GM21825 (cell line): ENCODE data around the gene DRAXIN.
A peak's percentile ranks its signal among the peaks of the same experiment; 100 is the strongest.
"Not testable (repeated sequence)": the region's sequence is repeated elsewhere in the genome, so short reads cannot be mapped to it uniquely, and the experiment has no call there.

Experiments used
- ATAC-seq: cut with Tn5 transposase; IDR thresholded peaks from one replicate; pipeline ENCODE4 v1.9.1; 2021; ENCODE audit warnings: mild to moderate bottlenecking, moderate library complexity; ENCODE audit not compliant: unreplicated experiment

DRAXIN gene

DNA sequence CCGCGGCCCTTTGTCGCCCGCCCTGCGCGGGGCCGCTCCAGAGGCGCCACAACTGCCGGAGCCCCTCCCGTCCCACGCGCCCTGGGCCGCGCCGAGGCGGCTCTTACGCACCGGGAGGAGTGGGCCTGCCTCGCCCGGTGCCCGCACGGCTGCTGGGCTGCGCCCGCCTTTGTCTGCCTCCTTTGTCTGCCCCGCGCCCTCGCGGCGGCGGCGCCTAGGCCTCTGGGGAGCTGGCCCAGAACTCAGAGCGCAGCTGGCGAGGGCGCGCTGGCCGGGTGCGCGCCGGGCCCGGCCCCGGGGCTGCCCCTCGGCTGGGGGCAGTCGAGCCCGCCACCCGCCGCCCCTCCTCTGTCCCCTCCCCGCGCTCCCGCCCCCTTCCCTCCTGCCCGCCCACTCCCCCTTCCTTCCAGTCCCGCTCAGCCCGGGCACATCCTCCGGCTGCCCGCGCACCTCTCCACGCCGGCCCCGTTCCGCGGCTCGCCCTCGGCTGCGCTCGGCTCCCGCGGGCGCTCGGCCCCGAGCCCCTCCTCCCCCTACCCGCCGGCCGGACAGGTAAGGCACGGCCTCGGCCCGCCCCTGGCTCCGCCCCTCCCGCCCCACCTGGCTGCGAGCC is at the start of gene DRAXIN:
Gene DRAXIN, plus strand, starts transcription at position 409 of the 613 bp plus-strand sequence. CDS start 14,549 bp downstream, outside the sequence.
- no peak for ATAC-seq

DNA sequence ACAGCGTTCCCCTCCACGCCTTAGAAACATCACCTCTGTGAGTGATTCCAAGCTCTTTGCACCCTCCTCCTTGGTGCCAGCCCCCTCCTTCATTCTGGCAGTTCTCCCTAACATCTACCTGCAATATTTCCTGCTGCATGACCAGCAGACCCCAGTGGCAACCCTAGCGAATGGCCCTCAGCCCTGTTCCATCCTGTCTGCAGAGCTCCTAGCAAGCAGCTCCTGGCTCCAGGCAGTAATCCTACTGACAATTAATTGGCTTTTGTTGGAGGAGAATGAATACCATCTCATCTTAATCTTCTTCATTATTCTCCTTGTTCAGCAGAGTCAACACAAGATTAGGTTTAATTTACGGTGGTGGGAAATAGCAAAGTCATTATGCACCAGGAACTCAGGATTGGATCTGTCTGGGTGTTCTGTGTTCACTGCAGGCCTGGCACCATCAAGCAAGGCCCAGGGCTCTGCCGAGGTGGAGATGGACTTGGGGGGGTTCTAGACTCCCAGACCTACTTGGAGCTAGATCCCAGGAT is 49.7 kb upstream of the DRAXIN start:
- no peak for ATAC-seq

GRCh38 chr1:11642418-11643017 is 49.0 kb upstream of the DRAXIN start:
- not testable (repeated sequence) for ATAC-seq

DNA sequence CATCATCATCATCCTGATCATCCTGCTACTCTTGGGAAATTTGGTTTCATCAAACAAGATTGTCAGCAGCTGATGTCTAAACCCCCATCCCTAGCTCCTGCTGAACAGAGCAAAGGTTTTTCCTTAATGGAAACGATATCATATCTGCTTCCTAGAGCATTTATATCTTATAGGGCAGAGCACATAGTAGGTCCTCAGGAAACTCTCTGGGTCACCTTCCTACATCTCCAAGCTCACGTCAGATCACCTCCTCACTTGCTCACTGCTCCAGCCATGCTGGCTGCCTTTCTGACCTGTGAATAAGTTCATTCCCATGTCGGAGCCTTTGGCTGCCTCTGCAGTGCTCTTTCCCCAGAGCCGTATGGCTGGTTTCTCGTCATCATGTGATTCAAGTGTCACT is 47.7 kb upstream of the DRAXIN start:
- no peak for ATAC-seq

DNA sequence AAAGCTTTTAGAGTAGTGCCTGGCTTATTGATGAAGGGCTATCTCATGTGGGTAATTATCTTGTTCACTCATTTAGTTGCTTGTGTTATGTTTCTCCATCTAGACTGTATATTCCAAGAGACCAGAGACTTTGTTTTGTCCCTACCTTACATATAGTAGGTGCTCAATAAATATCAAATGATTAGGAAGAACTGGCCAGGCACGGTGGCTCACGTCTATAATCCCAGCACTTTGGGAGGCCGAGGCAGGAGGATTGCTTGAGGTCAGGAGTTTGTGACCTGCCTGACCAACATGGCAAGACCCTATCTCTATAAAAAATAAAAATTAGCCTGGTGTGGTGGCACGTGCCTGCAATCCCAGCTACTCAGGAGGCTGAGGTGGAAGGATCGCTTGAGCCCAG is 46.2 kb upstream of the DRAXIN start:
- no peak for ATAC-seq

DNA sequence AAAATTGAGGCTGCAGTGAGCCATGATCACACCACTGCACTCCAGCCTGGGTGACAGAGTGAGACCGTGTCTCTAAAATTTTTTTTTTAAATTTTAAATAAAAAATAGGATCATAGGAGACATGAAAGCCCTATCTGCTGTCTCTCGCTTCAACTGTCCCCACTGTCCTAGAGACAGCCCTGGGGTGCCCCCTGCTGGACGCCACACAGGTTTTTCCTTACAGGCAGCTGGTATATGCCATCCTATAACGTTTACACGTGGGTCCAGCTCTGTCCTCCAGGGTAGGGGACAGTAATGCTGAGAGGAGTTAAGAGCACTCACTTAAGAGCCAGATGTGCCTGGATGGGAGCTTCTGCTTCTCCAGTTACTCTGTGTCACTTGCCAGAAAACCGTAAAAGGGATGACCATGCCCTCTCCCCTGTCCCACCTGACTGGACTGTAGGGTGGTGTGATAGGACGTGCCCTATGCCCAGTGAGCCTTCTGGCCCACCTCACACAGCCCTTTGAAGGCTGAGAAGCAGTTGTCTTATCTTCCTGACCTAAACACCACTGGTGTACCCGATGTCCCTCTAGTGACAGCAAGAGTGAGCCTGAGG is 45.7 kb upstream of the DRAXIN start:
- no peak for ATAC-seq

DNA sequence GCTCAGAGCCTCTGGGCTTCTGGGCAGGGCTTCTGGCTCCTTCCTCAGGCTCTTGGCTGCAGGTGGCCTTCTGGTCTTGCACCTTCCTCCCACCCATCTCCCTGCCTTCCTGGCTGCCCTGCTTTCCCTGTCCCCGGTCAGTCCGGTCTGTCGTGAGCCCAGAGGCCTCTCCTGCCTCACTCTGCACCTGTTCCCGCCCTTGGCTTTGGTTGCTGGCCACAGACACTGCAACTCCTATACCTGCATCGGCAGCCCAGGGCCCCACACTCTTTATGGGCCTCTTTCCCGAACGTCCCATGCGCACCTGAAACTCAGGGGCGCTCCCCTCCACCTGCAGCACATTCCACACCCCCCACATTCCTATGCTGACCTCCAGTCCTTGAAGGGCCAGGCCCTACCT is 45.2 kb upstream of the DRAXIN start:
- ATAC-seq = no peak

DNA sequence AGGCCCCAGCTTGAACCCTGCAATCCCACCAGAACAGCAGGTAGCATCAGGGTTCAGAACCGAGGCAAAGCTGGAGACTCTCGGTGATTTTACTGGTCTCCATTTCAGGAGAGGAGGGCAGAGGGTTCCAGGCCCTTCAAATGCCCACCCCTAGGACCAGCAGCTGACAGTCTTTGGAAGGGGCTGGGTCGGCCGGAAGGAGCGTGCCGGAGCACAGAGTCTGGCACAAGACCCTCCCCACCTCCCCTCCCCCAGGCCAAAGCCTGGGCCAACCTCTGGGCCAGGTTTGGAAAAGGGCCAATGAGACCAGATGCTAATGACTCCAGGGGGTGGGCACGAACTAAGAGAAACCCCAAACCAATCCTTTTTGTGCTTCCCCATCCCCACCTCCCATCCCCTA is 44.2 kb upstream of the DRAXIN start:
- no peak for ATAC-seq

DNA sequence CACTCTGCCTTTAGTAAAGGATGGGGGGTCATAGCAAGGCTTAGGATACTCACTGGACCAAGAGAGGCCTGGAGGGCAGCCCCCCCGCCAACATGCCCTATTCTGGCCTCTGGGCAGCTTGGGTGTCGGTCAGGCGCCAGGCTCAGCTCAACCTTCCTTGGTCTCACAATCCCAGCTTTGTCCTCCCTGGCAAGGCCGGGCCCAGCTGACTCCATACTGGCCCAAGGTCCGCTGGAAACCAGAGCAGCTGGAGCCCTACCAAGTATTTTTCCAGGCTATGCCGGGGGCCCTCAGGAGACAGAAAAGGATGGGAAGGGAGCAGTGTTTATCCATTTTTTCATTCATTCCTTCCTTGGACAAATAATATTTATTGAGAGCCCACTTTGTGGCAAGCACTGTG is 43.5 kb upstream of the DRAXIN start:
- no peak for ATAC-seq

DNA sequence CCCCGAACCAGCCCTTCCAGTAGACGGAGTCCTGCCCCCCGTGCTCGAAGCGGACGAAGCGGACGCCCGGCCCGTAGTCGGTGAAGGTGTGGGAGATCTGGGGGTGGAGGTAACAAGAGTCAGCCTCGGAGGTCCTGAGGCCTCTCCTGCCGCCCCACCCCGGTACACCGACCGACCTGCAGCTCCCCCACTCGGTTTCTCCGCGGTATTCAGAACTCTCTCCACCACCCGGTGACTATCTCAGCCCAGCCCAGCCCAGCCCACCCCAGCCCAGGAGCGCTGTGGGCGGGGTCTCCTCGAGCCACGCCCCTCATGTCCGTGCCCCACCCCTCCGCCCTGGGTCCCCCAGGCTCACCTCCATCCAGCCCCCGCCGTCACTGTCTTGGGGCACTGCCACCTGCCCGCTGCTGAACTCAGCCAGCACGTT is 42.8 kb upstream of the DRAXIN start:
- no peak for ATAC-seq

DNA sequence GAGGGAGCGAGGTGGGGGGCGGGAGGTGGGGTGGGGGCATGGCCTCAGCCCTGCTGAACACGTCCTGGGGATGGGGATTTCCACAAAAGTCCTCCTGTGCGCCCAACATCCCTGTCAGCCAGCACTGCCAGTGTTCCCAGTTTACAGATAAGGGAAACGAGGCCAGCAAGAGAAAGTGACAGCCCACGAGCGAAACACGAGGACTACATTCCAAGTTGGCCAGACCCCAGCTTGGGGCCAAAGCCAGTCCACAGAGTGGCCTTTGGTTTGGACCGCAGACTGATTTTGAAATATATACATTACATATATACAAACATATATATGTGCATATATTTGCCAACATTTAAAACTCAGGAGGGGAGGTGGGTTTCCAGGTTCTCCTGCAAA is 42.3 kb upstream of the DRAXIN start:
- ATAC-seq = no peak

DNA sequence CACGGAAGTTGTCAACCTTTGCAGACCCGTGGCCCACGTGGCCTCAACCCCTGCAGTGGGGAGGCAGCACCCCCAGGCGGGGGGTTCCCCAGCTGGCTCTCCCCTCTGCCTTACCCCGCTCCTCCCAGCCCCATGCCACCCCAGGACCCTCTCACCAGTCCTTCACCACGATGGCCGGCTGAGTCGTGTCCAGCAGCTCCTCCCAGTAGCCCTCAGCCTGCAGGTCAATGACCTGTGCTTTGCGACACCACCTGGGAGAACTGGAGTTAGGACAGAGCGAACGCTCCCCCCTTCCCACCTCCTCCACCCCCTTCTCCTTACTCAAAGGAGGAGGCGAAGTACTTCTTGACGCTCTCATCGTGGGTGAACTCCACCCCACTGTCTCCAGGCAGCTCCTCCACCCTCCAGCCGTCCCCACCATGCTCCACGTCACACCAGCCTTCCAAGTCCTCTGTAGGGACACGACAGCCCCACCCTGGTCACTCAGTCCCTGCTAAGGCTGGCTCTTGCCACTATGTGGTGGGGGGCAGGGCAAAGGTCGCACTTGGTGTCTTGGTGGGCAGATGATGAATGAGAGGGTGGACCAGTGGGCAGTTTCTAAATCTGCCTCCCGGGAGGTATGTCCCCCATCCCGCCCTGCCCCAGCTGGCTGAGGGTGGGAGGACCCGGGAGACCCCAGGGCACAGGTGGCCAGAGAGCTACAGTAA is 41.7 kb upstream of the DRAXIN start:
- no peak for ATAC-seq

DNA sequence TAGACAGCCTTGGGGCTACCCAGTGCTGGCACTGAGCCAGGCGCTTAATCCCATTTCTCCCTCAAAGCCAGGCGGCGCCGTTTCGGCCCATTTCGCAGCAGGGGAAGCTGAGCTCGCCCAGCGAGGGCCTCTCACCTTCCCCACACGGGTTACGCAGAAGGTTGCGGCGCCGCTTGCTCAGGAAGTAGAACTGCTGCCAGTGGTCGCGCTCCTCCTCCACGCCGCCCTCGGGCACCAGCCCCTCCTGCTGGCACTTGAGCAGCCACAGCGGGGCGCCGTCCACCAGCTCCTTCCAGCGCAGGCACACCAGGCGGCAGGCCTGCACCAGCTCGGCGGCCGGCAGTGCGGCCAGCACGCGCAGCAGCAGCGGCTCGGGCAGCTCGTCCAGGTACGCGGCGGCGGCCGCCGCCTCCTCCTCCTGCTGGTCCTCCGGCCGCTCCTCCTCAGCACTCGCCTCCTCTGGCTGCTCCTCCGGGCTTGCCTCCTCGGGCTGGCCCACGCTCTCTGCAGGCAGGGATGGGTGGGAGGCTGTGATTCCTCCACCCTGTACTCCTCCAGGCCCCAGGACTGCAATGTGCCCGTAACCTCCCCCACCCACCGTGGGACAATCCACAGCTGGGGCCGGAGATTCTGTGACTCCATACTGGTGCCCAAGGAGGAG is 41.0 kb upstream of the DRAXIN start:
- no peak for ATAC-seq

DNA sequence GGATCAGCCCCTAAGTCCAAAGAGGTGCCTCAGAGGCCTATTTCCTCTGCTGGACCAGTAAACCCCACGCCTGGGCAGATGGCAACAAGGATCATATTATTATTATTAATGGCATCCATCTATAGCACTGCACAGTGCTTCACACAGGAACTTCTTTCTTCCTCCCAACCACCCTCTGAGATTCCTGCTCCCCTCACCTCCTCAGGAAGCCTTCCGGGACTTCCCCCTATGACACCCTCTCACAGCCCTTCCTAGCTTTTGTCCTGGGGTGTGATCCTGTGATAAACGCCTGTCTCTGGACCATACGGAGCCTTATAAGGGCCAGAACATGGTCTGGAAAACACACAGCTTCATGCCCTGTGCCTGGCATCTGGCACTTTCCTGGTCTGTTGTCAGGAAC is 40.5 kb upstream of the DRAXIN start:
- ATAC-seq = no peak

DNA sequence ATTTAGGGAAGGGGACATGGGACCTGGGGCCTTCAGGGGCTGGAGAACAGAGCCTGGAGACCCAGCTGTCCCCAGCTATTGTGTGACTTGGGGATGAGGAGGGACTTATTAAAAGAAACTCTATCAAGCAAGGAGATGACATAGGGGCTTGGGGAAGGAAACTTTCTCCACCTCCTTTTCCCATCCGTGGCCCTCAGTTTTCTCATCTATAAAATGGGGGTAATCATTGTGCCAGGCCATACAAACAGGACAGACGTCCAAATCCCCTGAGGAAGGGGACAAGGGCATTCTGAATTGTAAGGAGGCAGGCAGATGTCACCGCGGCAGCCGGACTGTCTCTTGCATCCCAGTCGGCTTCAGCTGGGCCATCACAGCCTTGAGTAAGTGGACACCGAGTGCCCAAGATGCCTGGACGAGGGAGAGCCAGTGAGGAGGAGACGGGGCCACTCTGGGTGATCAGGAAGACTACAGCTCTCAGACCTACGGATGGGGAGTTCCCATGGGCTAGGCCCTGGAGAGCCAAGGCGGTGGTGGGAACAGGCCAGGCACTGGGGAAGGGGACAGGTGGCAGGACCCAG is 39.2 kb upstream of the DRAXIN start:
- no peak for ATAC-seq

GRCh38 chr1:11653101-11653860 is 38.2 kb upstream of the DRAXIN start:
- no peak for ATAC-seq

- ATAC-seq = no peak
Measured at GRCh38 chr1:11653861-11654136, 37.7 kb upstream of the DRAXIN start.

DNA sequence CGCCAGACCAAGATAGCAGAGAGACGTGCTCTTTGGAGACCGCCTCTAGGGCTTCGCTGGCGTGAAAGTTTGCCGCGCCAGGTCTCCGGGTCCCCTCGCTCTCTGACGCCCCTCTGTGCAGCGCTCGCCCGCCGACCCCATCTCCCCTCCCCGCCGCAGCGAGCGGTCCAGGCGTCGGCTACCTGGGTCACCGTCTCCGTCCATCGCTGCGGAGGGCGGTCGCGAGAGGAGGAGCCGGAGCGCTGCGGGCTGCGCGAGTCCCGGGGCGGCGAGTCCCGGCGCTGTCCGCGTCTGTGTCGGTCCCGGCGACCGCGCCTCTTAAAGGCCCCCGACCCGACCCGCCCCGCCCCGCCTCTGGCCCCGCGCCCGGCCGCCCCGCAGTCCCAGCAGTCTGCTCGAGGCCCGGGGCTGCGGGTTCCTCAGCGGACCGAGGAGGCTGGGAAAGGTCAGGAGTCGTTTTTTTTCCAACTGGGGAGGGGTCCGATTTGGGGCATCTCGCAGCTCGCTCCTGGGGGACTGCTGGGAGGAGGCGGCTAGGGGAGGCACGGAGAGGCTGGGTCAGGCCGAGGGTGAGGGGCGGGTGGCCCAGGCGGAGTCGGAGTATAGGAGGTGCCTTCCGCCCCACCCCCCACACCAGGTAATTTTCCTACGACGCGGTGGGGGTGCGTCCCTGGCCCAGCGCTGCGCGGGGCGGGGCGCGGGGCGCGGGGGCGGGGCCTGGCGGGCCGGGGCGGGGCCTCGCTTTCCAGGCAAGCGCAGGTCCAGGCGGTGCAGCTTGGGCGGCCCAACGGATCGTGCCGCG is 37.2 kb upstream of the DRAXIN start, which contains the start of the genes FBXO2 and FBXO44:
Gene FBXO2, minus strand, starts transcription at position 293 of the 802 bp plus-strand sequence. Its CDS starts 89 bp downstream, at position 204.
Gene FBXO44, plus strand, starts transcription at position 741 of the 802 bp plus-strand sequence. CDS start 959 bp downstream, outside the sequence.
- ATAC-seq = peak; percentile 57
